Ishikawa (cell line): Measurements from ENCODE around the gene CD48.

Experiments used
- CEBPB ChIP-seq: IDR thresholded peaks from 2 replicates; pipeline ENCODE4 v1.6.1; 2012
- CREB1 ChIP-seq: IDR thresholded peaks from 2 replicates; pipeline ENCODE4 v1.6.1; 2012; ENCODE audit warnings: low read depth
- EGR1 ChIP-seq: IDR thresholded peaks from 2 replicates; pipeline ENCODE4 v1.6.1; 2012
- EP300 ChIP-seq: IDR thresholded peaks from 2 replicates; pipeline ENCODE4 v1.6.1; 2012; ENCODE audit warnings: borderline replicate concordance
- FOXM1 ChIP-seq: IDR thresholded peaks from 2 replicates; pipeline ENCODE4 v1.6.1; 2012; ENCODE audit warnings: low read depth, borderline replicate concordance
- NFIC ChIP-seq: IDR thresholded peaks from 2 replicates; pipeline ENCODE4 v1.6.1; 2012
- RAD21 ChIP-seq: IDR thresholded peaks from 2 replicates; pipeline ENCODE4 v1.6.1; 2012; ENCODE audit warnings: low read depth
- TAF1 ChIP-seq: IDR thresholded peaks from 2 replicates; pipeline ENCODE4 v1.6.1; 2012; ENCODE audit warnings: low read depth, mild to moderate bottlenecking
- TCF12 ChIP-seq: IDR thresholded peaks from 2 replicates; pipeline ENCODE4 v1.6.1; 2012; ENCODE audit warnings: low read depth
- TEAD4 ChIP-seq: IDR thresholded peaks from 2 replicates; pipeline ENCODE4 v1.6.1; 2012
- USF1 ChIP-seq: IDR thresholded peaks from 2 replicates; pipeline ENCODE4 v1.6.1; 2012
- YY1 ChIP-seq: IDR thresholded peaks from 2 replicates; pipeline ENCODE4 v1.6.1; 2012; ENCODE audit warnings: low read depth
- ZBTB7A ChIP-seq: IDR thresholded peaks from 2 replicates; pipeline ENCODE4 v1.6.1; 2012; ENCODE audit warnings: low read depth
- TF ChIP-seq, protein P1 (sequence below): IDR thresholded peaks from 2 replicates; pipeline ENCODE4 v1.6.1; 2012; ENCODE audit warnings: low read depth, mild to moderate bottlenecking
- TF ChIP-seq, protein P2 (sequence below): IDR thresholded peaks from 2 replicates; pipeline ENCODE4 v1.6.1; 2012

Gene CD48

DNA sequence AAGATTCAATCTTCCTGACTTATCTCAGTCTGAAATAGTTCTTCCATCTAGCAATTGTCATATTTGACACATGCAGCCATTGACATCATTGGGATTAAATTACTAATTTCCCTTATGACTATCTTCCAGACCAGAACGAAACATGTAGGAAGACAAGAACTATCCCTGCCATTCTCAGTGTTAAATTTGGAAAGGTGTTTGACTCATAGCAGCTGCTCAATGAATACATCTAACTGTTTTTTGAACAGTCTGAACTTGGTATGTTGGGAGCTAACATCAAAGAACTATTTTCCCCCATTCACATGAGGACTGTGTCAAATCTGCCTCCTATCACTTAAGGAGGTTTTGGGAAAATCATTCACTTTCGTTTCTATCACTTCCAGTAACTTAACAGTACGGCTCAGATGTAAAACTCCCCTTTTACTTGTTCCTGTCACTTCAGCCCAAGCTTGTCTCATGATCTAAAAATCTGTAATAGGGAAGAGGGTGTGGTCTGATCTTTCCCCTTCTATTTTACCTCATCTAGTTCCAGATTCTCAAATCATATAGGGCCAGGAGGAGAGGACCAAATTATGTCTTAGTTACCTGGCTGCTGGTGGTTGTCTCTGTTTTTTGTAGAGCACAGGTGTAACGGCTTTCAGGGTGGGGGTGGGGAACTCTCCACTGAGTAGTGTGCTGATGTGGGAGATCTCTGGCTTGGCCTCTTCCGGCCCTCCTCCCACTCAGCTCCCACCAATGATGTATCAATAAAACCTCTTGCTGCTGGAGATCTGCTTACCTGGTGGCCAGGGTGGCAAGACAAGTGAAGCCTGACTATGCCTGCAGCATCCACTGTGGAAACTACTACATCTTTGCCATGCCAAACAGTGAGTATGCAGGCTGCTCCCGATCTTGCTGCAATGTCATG, 38.6 kb downstream of the CD48 start:
- TF ChIP-seq CREB1 (no peak), USF1 (no peak), EP300 (no peak), YY1 (no peak), TAF1 (no peak), TEAD4 (no peak), CEBPB (no peak), EGR1 (no peak), RAD21 (no peak), NFIC (no peak), ZBTB7A (no peak), FOXM1 (no peak), TCF12 (no peak)
- TF ChIP-seq, protein P1, sequence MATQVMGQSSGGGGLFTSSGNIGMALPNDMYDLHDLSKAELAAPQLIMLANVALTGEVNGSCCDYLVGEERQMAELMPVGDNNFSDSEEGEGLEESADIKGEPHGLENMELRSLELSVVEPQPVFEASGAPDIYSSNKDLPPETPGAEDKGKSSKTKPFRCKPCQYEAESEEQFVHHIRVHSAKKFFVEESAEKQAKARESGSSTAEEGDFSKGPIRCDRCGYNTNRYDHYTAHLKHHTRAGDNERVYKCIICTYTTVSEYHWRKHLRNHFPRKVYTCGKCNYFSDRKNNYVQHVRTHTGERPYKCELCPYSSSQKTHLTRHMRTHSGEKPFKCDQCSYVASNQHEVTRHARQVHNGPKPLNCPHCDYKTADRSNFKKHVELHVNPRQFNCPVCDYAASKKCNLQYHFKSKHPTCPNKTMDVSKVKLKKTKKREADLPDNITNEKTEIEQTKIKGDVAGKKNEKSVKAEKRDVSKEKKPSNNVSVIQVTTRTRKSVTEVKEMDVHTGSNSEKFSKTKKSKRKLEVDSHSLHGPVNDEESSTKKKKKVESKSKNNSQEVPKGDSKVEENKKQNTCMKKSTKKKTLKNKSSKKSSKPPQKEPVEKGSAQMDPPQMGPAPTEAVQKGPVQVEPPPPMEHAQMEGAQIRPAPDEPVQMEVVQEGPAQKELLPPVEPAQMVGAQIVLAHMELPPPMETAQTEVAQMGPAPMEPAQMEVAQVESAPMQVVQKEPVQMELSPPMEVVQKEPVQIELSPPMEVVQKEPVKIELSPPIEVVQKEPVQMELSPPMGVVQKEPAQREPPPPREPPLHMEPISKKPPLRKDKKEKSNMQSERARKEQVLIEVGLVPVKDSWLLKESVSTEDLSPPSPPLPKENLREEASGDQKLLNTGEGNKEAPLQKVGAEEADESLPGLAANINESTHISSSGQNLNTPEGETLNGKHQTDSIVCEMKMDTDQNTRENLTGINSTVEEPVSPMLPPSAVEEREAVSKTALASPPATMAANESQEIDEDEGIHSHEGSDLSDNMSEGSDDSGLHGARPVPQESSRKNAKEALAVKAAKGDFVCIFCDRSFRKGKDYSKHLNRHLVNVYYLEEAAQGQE, result no peak
- TF ChIP-seq, protein P2, sequence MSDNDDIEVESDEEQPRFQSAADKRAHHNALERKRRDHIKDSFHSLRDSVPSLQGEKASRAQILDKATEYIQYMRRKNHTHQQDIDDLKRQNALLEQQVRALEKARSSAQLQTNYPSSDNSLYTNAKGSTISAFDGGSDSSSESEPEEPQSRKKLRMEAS, result no peak

- TF ChIP-seq EP300 (no peak), FOXM1 (no peak), EGR1 (no peak), YY1 (no peak), CEBPB (no peak), ZBTB7A (no peak), NFIC (no peak), CREB1 (no peak), RAD21 (no peak)
- TF ChIP-seq, protein P1, result no peak
Measured at GRCh38 chr1:160671603-160672517, 39.8 kb downstream of the CD48 start.

- no peak for TF ChIP-seq CEBPB
- TF ChIP-seq, protein P1, result no peak
- no peak for TF ChIP-seq EGR1
- no peak for TF ChIP-seq FOXM1
- TF ChIP-seq, protein P2, result no peak
Measured at GRCh38 chr1:160670701-160671100, 40.9 kb downstream of the CD48 start.

GRCh38 chr1:160669802-160670201, 41.8 kb downstream of the CD48 start:
- TF ChIP-seq, protein P2, result no peak
- TF ChIP-seq USF1 (no peak), CEBPB (no peak), RAD21 (no peak), EGR1 (no peak)
- TF ChIP-seq, protein P1, result no peak
